Small intestine (tissue), 7 donors: ENCODE data around the gene CCDC34. TPM values are rescaled to one million over a fixed set of nuclear protein-coding genes. Genes with fewer than 3 reads are reported as not detected.

ENCODE experiments used
- DNase-seq, 2 donors: peaks; one replicate each; pipeline versions ENCODE4 v3.0.0 to v3.0.0-alpha.2; 2013
- FAIRE-seq: peaks from 2 replicates; lab custom pipeline; 2012; peaks lifted over from hg19 to GRCh38; lab: Jason Lieb, UNC
- H3K27ac ChIP-seq, 3 donors: one replicate each; pipeline ENCODE4 v1.5.1; 2013; ENCODE audit warnings: low read length in 2 of 3, mild to moderate bottlenecking in 2 of 3, control low read depth in 1 of 3, inconsistent platforms in 1 of 3, low read depth in 1 of 3, moderate library complexity in 1 of 3
- H3K27me3 ChIP-seq, 3 donors: one replicate each; pipeline ENCODE4 v1.6.1; 2013; ENCODE audit warnings: low read length in 3 of 3, inconsistent platforms in 1 of 3; ENCODE audit not compliant: control insufficient read depth in 3 of 3, insufficient read depth in 3 of 3
- H3K36me3 ChIP-seq, 3 donors: one replicate each; pipeline ENCODE4 v1.6.1; 2013; ENCODE audit warnings: low read length in 3 of 3, inconsistent platforms in 1 of 3, low read depth in 1 of 3, mild to moderate bottlenecking in 1 of 3, moderate library complexity in 1 of 3; ENCODE audit not compliant: control insufficient read depth in 3 of 3, insufficient read depth in 2 of 3
- H3K4me1 ChIP-seq, 3 donors: one replicate each; pipeline ENCODE4 v1.6.1; 2013; ENCODE audit warnings: low read length in 2 of 3, inconsistent platforms in 1 of 3, low read depth in 1 of 3, mild to moderate bottlenecking in 1 of 3, moderate library complexity in 1 of 3; ENCODE audit not compliant: control insufficient read depth in 3 of 3, insufficient read depth in 2 of 3
- H3K4me3 ChIP-seq, 3 donors: one replicate each; pipeline ENCODE4 v1.5.1; 2013; ENCODE audit warnings: low read length in 3 of 3, control low read depth in 1 of 3, inconsistent platforms in 1 of 3, low read depth in 1 of 3, mild to moderate bottlenecking in 1 of 3, moderate library complexity in 1 of 3
- H3K9me3 ChIP-seq, 2 donors: one replicate each; pipeline ENCODE4 v1.6.1; 2013; ENCODE audit warnings: low read depth in 1 of 2, low read length in 1 of 2; ENCODE audit not compliant: control insufficient read depth in 2 of 2, insufficient read depth in 1 of 2
- WGBS, 3 donors: extraction: QIAGEN DNeasy Blood & Tissue Kit; methylation state at CpG; one replicate each; pipeline ENCODE4 v1.1.7; 2013; 5-methylcytosine and 5-hydroxymethylcytosine counted together
- polyA plus RNA-seq, 4 donors: library from polyadenylated mRNA; stranded (reverse) in 3 of 4; unstranded in 1 of 4; fragments of 200-250 nt in 3 of 4; fragments of 120-200 nt in 1 of 4; gene quantifications; one replicate each; pipeline versions ENCODE4 v1.2.1 to v1.2.3, GENCODE V29; 2013
- donor health status: healthy with polysubstance abuse.
- donor health status: control.
- donor health status: control.
- donor health status: Bipolar disorder and iron deficiency.
- donor health status: healthy.

CCDC34 gene
- polyA plus RNA-seq, 4 donors, result 6.2 to 32.6 (median 11.9) TPM

DNA sequence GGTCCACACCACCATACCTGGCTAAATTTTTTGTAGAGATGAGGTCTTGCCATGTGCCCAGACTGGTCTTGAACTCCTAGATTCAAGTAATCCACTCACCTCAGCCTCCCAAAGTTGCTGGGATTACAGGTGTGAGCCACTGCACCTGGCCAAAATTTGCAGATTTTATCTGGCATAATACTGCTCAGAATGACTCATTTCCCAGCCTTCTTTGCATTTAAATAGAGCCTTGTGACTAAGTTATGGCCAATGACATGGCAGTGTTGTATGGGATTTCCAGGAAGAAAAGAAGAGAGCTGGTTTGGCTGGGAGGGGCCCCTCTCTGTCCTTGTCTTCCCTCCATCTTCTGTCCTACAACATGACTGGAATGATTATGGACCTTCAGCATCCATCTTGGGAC, 55.8 kb downstream of the CCDC34 start:
- Histone ChIP-seq H3K4me3 (no peak overlapping the region), H3K36me3 (no peaks in the 10 kb centered on the region), H3K4me1 (peaks cover 0 to 16% (median 0%) of the 10 kb centered on the region in 3 donors), H3K27me3 (no peaks in the 10 kb centered on the region), H3K9me3 (peaks cover 0 to 11% of the 10 kb centered on the region in 2 donors), H3K27ac (no peak overlapping the region)
- no peak for FAIRE-seq
- DNase-seq, result no peak

- H3K27ac ChIP-seq, result no peak overlapping the region
- no peak for DNase-seq
- no peaks in the 10 kb centered on the region for H3K27me3 ChIP-seq
- peaks cover 0 to 11% of the 10 kb centered on the region in 2 donors for H3K9me3 ChIP-seq
- no peaks in the 10 kb centered on the region for H3K36me3 ChIP-seq
- no peak for FAIRE-seq
- H3K4me3 ChIP-seq, result no peak overlapping the region
- H3K4me1 ChIP-seq, result peaks cover 0 to 9% (median 0%) of the 10 kb centered on the region in 3 donors
- 97 to 100% (median 98%) methylated on average over 3 of the region's 3 CpGs for WGBS, 3 donors
Observed at GRCh38 chr11:27305751-27306150, 57.3 kb downstream of the CCDC34 start.

DNA sequence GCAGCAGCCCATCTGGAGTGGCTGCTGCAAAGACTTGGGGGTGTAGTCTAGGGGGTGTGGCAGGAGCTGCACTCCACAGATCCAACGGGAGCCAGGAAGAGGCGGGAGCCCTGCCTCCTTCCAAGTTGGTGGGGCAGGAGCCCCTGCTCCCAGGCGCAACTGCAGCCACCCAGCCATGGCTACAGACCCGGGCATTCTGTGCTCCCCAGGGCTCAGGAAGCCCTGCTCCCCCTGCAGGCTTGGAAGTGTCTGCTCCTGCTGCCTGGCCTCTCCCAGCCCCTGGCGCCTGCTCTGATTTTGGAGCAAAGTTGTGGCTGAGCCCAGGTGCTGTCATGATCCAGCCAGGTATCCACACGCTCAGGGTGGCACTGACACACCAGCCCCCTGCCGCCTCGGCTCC, 58.5 kb downstream of the CCDC34 start:
- Histone ChIP-seq H3K36me3 (no peaks in the 10 kb centered on the region), H3K4me3 (no peak overlapping the region), H3K4me1 (peaks cover 0 to 7% (median 0%) of the 10 kb centered on the region in 3 donors), H3K27ac (no peak overlapping the region), H3K9me3 (peaks cover 0 to 11% of the 10 kb centered on the region in 2 donors), H3K27me3 (no peaks in the 10 kb centered on the region)
- FAIRE-seq (no peak), DNase-seq (no peak)
- 91 to 95% (median 94%) methylated on average over 8 of the region's 8 CpGs for WGBS, 3 donors

DNA sequence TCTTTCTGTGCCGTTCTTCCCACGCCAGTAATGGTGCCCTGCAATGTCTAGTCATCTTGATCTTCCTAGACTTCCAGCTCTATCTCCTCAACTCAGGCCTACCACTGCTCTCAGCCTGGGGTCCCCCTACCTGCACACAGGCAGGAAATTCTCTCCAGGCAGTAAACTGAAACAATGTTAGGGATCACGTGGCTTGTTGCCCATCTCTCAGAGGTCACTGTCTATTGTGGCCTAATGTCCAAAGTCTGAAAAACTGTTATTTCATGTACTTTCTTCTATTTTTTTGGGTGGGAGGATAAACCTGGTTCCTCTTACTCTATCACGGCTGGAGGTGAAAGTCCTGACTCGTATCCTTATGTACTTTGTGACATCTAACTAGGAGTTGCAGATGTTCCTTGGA, 59.1 kb downstream of the CCDC34 start:
- Histone ChIP-seq H3K27ac (no peak overlapping the region), H3K4me3 (no peak overlapping the region), H3K27me3 (no peaks in the 10 kb centered on the region), H3K4me1 (peaks cover 0 to 7% (median 0%) of the 10 kb centered on the region in 3 donors), H3K9me3 (peaks cover 0 to 11% of the 10 kb centered on the region in 2 donors), H3K36me3 (no peaks in the 10 kb centered on the region)
- no peak for DNase-seq
- no peak for FAIRE-seq
- 64 to 81% (median 78%) methylated on average over 5 of the region's 5 CpGs for WGBS, 3 donors

GRCh38 chr11:27300974-27301373, 62.0 kb downstream of the CCDC34 start:
- Histone ChIP-seq H3K4me3 (no peak overlapping the region), H3K36me3 (no peaks in the 10 kb centered on the region), H3K4me1 (peaks cover 0 to 16% (median 0%) of the 10 kb centered on the region in 3 donors), H3K9me3 (peaks cover 0 to 11% of the 10 kb centered on the region in 2 donors), H3K27ac (no peak overlapping the region), H3K27me3 (no peaks in the 10 kb centered on the region)
- FAIRE-seq (no peak), DNase-seq (no peak)

GRCh38 chr11:27297616-27298015, 65.4 kb downstream of the CCDC34 start:
- FAIRE-seq (no peak), DNase-seq (no peak)
- no peak overlapping the region for H3K4me3 ChIP-seq
- no peaks in the 10 kb centered on the region for H3K9me3 ChIP-seq
- H3K27ac ChIP-seq, result no peak overlapping the region
- H3K27me3 ChIP-seq, result no peaks in the 10 kb centered on the region
- H3K36me3 ChIP-seq, result no peaks in the 10 kb centered on the region
- 52 to 72% (median 68%) methylated on average over 1 of the region's 1 CpG for WGBS, 3 donors
- H3K4me1 ChIP-seq, result peaks cover 3 to 38% (median 11%) of the 10 kb centered on the region in 3 donors

- H3K27ac ChIP-seq, result peak overlapping the region in 1 of 3 donors; percentile 86
- H3K9me3 ChIP-seq, result no peaks in the 10 kb centered on the region
- FAIRE-seq (no peak), DNase-seq (peak; percentile 74 to 80)
- H3K4me3 ChIP-seq, result no peak overlapping the region
- H3K27me3 ChIP-seq, result no peaks in the 10 kb centered on the region
- peaks cover 3 to 46% (median 11%) of the 10 kb centered on the region in 3 donors for H3K4me1 ChIP-seq
- WGBS, 3 donors, result 19 to 48% (median 24%) methylated on average over 3 of the region's 3 CpGs
- no peaks in the 10 kb centered on the region for H3K36me3 ChIP-seq
Observed at GRCh38 chr11:27296497-27296896, 66.5 kb downstream of the CCDC34 start.

DNA sequence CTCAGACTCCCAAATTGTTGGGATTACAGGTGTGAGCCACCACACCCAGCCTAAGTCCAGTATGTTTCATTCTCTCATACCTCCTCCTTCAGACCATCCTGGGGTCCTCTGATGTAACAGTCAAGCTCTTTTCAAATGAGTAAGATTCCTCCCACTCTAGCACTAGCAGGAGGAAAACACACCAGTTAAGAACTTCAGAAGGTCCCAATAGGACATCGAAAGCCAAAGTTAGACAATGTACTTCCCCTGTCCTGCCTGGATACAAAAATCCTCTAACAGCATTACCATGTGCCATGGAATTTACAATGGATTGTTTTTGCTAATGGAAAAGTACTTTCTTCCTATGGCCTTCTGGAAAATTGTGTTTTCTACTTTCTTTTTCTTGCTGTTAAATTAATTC, 67.1 kb downstream of the CCDC34 start:
- Histone ChIP-seq H3K27ac (peak overlapping the region in 1 of 3 donors; percentile 86), H3K4me1 (peaks cover 3 to 50% (median 11%) of the 10 kb centered on the region in 3 donors), H3K36me3 (no peaks in the 10 kb centered on the region), H3K27me3 (no peaks in the 10 kb centered on the region), H3K9me3 (peaks cover 0 to 6% of the 10 kb centered on the region in 2 donors), H3K4me3 (no peak overlapping the region)
- DNase-seq (no peak), FAIRE-seq (no peak)
- WGBS, 3 donors, result 88 to 97% (median 88%) methylated on average over 1 of the region's 1 CpG

DNA sequence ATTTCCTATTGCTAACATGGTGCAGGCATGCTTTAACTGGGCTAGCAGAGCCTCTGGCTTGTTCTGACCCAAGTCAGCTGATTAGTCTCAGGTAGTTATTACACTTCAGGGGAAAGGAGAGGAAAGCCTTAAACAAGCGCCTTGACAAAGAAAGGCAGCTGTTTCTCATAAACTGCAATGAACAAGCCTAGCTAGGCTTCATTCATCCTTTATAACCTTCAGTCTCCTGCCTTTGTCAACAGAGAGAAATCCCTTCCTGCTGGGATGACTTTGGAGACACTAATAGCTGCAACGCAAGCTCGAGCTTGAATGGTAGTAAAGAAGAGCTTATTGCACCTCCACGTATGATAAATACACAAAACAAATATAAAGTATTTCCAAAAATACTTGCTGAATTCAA, 68.4 kb downstream of the CCDC34 start:
- Histone ChIP-seq H3K36me3 (no peaks in the 10 kb centered on the region), H3K4me3 (no peak overlapping the region), H3K9me3 (peaks cover 0 to 17% of the 10 kb centered on the region in 2 donors), H3K27me3 (no peaks in the 10 kb centered on the region), H3K4me1 (peaks cover 3 to 50% (median 11%) of the 10 kb centered on the region in 3 donors), H3K27ac (peak overlapping the region in 1 of 3 donors; percentile 83)
- FAIRE-seq (no peak), DNase-seq (peak; percentile 36 to 60)
- 19 to 67% (median 46%) methylated on average over 4 of the region's 4 CpGs for WGBS, 3 donors
